GM12874 (cell line): ENCODE data around the gene CCDC169.

Source experiments
- TF ChIP-seq, protein P1 (sequence below): IDR thresholded peaks from 2 replicates; pipeline ENCODE4 v1.5.1; 2011; ENCODE audit warnings: low read depth, mild to moderate bottlenecking, control low read depth, low read length, moderate library complexity; ENCODE audit not compliant: insufficient read depth

CCDC169 gene

GRCh38 chr13:36248700-36249099 is 48.9 kb downstream of the CCDC169 start:
- TF ChIP-seq, protein P1, sequence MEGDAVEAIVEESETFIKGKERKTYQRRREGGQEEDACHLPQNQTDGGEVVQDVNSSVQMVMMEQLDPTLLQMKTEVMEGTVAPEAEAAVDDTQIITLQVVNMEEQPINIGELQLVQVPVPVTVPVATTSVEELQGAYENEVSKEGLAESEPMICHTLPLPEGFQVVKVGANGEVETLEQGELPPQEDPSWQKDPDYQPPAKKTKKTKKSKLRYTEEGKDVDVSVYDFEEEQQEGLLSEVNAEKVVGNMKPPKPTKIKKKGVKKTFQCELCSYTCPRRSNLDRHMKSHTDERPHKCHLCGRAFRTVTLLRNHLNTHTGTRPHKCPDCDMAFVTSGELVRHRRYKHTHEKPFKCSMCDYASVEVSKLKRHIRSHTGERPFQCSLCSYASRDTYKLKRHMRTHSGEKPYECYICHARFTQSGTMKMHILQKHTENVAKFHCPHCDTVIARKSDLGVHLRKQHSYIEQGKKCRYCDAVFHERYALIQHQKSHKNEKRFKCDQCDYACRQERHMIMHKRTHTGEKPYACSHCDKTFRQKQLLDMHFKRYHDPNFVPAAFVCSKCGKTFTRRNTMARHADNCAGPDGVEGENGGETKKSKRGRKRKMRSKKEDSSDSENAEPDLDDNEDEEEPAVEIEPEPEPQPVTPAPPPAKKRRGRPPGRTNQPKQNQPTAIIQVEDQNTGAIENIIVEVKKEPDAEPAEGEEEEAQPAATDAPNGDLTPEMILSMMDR: no peak

GRCh38 chr13:36244990-36245389 is 52.6 kb downstream of the CCDC169 start:
- TF ChIP-seq, protein P1: no peak

- TF ChIP-seq, protein P1: no peak
These were observed 53.5 kb downstream of the CCDC169 start for GRCh38 chr13:36244073-36244472.

- TF ChIP-seq, protein P1: no peak
These were observed 54.9 kb downstream of the CCDC169 start for GRCh38 chr13:36242761-36243160.

DNA sequence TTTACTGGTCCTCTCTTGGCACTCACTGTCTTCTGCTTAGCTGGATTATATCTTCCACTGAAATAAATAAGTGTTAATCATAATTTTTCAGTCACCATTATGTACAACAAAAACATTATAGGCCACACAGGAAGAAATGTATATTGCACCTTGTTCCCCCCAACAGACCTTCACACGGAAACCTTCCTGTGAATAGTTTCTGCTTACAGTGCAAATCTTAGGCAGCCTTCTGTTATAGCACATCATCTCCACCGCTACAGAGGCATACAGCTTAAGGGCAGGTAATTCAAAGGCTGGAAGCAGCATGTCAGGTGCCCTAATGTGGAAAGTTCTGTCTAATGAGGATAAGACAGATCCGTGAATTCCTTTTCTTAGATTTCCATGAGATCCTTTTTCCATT is 66.4 kb downstream of the CCDC169 start:
- TF ChIP-seq, protein P1: no peak

GRCh38 chr13:36224730-36225129 is 72.9 kb downstream of the CCDC169 start:
- TF ChIP-seq, protein P1: no peak

DNA sequence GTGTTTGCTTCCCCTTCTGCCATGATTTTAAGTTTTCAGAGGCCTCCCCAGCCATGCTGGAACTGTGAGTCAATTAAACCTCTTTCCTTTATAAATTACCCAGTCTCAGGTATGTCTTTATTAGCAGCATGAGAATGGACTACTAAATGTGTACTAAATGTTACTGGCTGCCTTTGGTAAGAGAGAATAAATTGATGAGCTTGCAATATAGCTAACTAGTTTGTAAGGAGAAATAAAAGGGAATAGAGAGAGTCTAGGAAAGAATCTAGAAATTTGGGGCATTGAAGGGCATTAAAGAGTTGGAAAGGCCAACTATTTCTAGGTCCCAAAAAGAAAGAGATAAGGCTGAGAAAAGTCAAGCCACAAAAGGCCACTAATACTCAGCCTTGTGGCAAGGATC is 77.7 kb downstream of the CCDC169 start:
- TF ChIP-seq, protein P1: no peak

- TF ChIP-seq, protein P1: no peak
These were observed 80.2 kb downstream of the CCDC169 start for GRCh38 chr13:36217456-36217855.
